Activated naive CD8-positive, alpha-beta T cell treated with anti-CD3 and anti-CD28 coated beads for 36 hours (primary cell): ENCODE results near the gene ASAP2. TPM values are rescaled to one million over a fixed set of nuclear protein-coding genes. Genes with fewer than 3 reads are reported as not detected.

Experiments used
- DNase-seq: peaks from one replicate; pipeline ENCODE4 v3.0.0; 2021
- H3K27ac Mint-ChIP-seq: one replicate; pipeline ENCODE4 v1.8.0; 2022; ENCODE audit warnings: mild to moderate bottlenecking, moderate library complexity, mixed read lengths
- H3K27me3 Mint-ChIP-seq: one replicate; pipeline ENCODE4 v1.8.0; 2022; ENCODE audit warnings: mild to moderate bottlenecking, mixed read lengths
- H3K36me3 Mint-ChIP-seq: one replicate; pipeline ENCODE4 v1.8.0; 2021; ENCODE audit warnings: mild to moderate bottlenecking, mixed read lengths
- H3K4me1 Mint-ChIP-seq: one replicate; pipeline ENCODE4 v1.8.0; 2021; ENCODE audit warnings: mixed read lengths
- H3K4me3 Mint-ChIP-seq: one replicate; pipeline ENCODE4 v1.8.0; 2022; ENCODE audit warnings: mild to moderate bottlenecking, moderate library complexity, mixed read lengths
- H3K9me3 Mint-ChIP-seq: one replicate; pipeline ENCODE4 v1.8.0; 2022; ENCODE audit warnings: mixed read lengths
- total RNA-seq, 2 experiments: library from RNA; stranded (reverse); gene quantifications; one replicate each; pipeline ENCODE4 v1.2.3, GENCODE V29; 2021

The ASAP2 gene
- total RNA-seq, 2 experiments from 2014 or later: 0.04 to 0.12 TPM

DNA sequence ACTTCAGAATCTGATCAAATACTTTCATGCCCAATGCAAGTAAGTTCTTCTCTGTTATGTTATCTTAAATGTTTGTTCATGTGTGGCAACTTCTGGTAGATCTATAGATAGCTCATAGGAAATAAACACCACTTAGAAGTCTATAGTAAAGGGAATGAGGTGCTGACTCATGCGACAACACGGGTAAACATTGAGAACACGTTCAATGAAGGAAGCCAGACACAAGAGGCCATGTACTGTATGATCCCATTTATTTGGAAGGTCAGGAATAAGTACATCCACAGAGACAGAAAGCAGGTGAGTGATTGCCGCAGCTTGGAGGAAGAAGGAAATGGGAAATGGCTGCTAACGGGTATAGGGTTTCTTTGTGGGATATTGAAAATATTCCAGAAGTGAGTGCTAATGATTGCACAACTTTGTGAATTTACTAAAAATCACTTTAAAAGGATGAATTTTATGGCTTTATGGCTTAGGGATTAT is 121.3 kb downstream of the ASAP2 start:
- no peaks in the 10 kb centered on the region for H3K27me3 Mint-ChIP-seq
- H3K4me1 Mint-ChIP-seq: peaks cover 4% of the 10 kb centered on the region
- no peak for DNase-seq
- no peak overlapping the region for H3K27ac Mint-ChIP-seq
- H3K9me3 Mint-ChIP-seq: no peaks in the 10 kb centered on the region
- H3K4me3 Mint-ChIP-seq: no peak overlapping the region
- no peaks in the 10 kb centered on the region for H3K36me3 Mint-ChIP-seq

DNA sequence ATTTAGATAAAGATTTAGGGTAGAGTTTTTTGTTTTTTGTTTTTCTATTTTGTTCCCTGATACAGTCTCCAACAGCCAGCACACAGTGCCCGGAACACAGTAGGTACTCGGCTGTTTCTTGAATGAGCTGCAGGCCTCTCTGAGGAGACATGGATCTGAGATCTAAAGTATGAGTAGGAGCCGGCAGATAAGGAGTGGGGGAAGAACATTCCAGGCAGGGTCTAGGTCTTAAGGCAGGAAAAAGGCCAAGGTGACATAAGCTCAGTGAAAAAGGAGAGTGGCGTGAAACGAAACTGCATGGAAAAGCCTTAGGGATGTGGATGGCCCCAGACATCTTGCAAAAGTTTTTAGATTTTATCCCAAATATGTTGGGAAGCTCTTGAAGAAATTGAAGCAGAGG is 122.3 kb downstream of the ASAP2 start:
- Mint-ChIP-seq H3K9me3 (no peaks in the 10 kb centered on the region), H3K4me1 (peaks cover 4% of the 10 kb centered on the region)

DNA sequence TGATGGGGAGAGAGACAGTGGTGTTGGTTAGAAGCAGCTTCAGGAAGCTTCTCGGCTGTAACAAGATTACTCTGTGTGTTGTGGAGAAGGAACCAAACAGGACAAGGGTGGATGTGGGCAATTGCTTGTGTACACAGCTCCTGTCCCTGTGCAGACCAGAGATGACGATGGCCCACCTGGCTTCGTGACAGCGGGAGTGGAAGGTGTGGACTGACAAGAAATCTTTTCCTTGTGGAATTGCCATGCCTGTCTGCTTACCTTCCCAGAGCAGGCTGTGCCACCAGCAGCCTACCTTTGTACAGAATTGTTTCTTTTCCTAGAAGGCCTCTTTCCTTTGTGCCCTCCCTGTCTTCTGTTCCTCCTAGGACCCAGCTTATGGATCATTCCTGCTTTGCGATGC is 122.9 kb downstream of the ASAP2 start:
- Mint-ChIP-seq H3K27ac (no peak overlapping the region), H3K27me3 (no peaks in the 10 kb centered on the region), H3K9me3 (no peaks in the 10 kb centered on the region), H3K4me1 (peaks cover 4% of the 10 kb centered on the region), H3K4me3 (no peak overlapping the region), H3K36me3 (no peaks in the 10 kb centered on the region)
- DNase-seq: no peak

More for the DNA sequence above, 122.3 kb downstream of the ASAP2 start:
- DNase-seq: no peak
- Mint-ChIP-seq H3K4me3 (no peak overlapping the region), H3K36me3 (no peaks in the 10 kb centered on the region), H3K27ac (no peak overlapping the region), H3K27me3 (no peaks in the 10 kb centered on the region)

DNA sequence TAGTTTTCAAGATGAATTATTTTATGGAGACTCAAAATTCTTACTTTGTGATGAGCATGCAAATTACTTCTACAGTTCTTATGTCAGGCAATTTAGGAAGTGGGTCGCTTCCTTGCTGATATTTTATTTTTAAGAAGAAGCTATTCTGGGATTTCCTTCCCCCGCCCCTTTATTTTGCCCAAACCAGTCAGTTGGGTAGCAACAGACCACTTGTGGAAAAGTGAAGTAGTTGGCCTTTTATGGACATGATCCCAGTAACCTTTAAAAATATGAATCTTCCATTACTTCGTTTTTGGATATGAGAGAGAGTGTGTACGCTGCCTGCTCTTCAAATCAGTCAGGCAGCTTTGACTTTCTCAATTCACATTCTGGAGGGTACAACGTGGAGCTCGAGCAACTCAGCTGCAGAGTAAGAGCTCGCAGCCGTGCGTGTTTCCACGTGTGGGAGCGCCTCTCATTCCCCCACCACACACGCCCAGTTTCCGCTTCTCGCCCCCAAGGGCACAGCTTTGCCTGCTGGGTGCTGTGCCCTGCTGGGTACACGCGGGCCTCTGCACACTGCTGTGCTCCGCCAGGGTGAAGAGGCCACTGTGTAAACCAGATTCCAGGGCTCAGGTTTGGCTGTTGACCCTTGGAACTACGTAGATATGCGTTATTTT is 124.1 kb downstream of the ASAP2 start:
- H3K4me3 Mint-ChIP-seq: no peak overlapping the region
- H3K36me3 Mint-ChIP-seq: no peaks in the 10 kb centered on the region
- DNase-seq: no peak
- H3K9me3 Mint-ChIP-seq: no peaks in the 10 kb centered on the region
- no peaks in the 10 kb centered on the region for H3K27me3 Mint-ChIP-seq
- no peak overlapping the region for H3K27ac Mint-ChIP-seq
- peaks cover 4% of the 10 kb centered on the region for H3K4me1 Mint-ChIP-seq

DNA sequence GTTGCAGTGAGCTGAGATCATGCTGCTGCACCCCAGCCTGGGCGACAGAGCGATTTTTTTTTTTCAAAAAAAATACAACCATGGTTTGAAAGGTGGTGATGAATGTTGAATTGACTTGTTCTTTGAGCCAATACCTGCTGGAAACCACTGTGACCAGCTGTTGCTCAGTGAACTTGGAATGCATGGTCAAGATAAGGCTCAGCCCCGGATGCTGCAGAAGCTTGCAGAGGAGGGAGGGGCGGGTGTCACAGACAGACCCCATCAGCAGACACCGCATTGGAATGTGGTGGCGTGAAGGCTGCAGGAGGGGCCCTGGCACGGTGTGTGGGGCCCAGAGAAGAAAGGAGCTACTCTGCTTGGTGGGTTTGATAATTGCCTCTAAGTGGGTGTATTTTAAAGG is 125.1 kb downstream of the ASAP2 start:
- H3K9me3 Mint-ChIP-seq: no peaks in the 10 kb centered on the region
- DNase-seq: no peak
- H3K36me3 Mint-ChIP-seq: no peaks in the 10 kb centered on the region
- H3K27me3 Mint-ChIP-seq: no peaks in the 10 kb centered on the region
- no peak overlapping the region for H3K27ac Mint-ChIP-seq
- peaks cover 10% of the 10 kb centered on the region for H3K4me1 Mint-ChIP-seq
- no peak overlapping the region for H3K4me3 Mint-ChIP-seq

DNA sequence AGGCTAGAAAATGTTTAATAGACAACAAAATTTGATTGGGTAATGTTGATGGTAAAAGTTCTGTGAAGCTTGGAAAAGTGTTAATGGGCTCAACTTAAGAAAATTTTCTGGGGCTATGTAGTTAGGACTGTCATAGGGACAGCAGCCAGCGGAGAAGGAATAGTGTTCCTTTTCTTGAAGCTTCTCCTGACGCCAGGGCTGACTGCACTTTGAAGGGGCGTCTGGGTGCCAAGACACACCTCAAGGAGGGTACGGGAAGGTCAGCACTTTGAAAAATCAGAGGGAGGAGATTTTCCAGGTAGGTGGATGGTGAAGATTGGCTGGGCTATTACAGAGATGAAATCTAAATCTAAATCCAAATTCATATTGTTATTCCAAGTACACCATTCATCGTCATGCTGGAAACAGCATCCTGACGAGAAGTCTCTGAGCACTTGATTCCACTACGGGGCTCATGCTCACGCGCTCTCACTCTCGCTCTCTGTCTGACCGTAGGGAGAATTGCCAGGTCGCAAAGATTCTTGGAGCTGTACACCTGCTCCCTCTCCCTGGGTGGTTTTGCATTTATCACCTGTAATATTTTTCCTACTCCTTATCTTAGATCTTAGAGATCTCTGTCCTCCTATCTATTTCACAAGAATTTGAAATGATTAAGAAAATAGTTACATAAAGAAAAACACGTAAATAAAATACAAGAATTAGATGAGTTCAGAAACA is 125.7 kb downstream of the ASAP2 start:
- Mint-ChIP-seq H3K36me3 (no peaks in the 10 kb centered on the region), H3K9me3 (no peaks in the 10 kb centered on the region), H3K27ac (no peak overlapping the region), H3K4me1 (peaks cover 11% of the 10 kb centered on the region), H3K4me3 (no peak overlapping the region), H3K27me3 (no peaks in the 10 kb centered on the region)
- no peak for DNase-seq

DNA sequence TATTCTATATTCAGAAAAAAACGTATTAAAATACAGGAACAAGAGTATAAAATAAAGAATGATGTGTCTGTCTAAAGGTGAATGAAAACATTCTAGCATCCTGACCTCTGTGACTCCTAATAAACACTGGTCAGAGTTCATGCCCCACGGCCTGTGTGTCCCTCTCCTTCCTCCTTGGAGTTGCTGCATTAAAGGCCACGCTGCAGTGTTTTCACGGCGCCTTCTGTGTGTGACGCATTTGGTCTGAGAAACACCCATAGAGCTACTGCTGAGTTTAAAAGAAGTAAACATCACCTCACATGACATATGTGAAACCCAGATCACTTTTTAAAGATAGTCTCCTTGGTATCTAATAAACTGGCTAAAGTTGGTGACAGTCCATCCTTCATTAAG is 126.2 kb downstream of the ASAP2 start:
- no peak for DNase-seq
- Mint-ChIP-seq H3K36me3 (no peaks in the 10 kb centered on the region), H3K4me3 (no peak overlapping the region), H3K4me1 (peaks cover 11% of the 10 kb centered on the region), H3K9me3 (no peaks in the 10 kb centered on the region), H3K27ac (no peak overlapping the region), H3K27me3 (no peaks in the 10 kb centered on the region)

DNA sequence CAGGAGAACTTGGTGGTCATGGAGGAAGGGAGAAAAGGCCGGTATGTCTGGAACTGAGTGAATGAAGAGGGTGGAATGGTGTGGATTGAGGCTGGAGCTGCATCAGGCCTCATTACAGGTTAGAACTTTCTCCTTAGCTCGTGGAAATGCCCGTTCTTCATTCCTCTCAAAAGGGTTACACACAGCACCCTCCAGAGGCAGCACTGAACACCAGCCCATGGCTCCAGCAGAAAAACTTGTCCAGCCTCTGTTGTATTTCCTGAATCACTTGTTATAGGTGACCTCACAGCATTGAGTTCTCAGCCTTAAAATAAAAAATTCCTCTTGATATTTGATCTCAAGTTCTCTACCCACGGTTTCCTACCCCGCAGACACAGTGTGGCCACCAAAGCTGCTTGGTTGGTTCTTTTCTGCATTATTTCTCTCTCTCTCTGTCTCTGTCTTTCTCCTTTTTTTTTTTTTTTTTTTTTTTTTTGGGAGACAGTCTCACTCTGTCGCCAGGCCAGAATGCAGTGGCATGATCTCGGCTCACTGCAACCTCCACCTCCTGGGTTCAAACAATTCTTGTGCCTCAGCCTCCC is 127.1 kb downstream of the ASAP2 start:
- no peak overlapping the region for H3K4me3 Mint-ChIP-seq
- no peaks in the 10 kb centered on the region for H3K36me3 Mint-ChIP-seq
- no peaks in the 10 kb centered on the region for H3K27me3 Mint-ChIP-seq
- H3K9me3 Mint-ChIP-seq: no peaks in the 10 kb centered on the region
- DNase-seq: no peak
- no peak overlapping the region for H3K27ac Mint-ChIP-seq
- peaks cover 11% of the 10 kb centered on the region for H3K4me1 Mint-ChIP-seq

DNA sequence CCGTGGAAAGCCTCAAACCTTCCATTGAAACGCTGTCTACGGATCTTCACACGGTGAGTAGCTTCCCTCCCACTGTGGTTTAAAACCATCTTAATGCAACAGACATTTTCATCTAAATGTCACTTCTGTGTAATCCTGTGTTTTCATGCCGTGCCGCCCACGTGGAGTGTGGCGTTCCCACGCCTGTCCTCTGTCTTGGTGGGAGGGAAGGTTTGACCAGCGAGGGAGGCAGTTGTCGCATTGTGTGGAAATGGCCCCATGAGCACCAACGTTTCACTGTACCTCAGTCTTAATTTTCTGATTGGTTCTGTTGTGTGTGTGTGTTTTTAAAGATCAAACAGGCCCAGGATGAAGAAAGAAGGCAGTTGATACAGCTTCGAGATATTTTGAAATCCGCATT is 128.1 kb downstream of the ASAP2 start:
- no peaks in the 10 kb centered on the region for H3K36me3 Mint-ChIP-seq
- H3K27me3 Mint-ChIP-seq: no peaks in the 10 kb centered on the region
- no peak for DNase-seq
- peaks cover 11% of the 10 kb centered on the region for H3K4me1 Mint-ChIP-seq
- H3K4me3 Mint-ChIP-seq: no peak overlapping the region
- no peak overlapping the region for H3K27ac Mint-ChIP-seq
- H3K9me3 Mint-ChIP-seq: no peaks in the 10 kb centered on the region

DNA sequence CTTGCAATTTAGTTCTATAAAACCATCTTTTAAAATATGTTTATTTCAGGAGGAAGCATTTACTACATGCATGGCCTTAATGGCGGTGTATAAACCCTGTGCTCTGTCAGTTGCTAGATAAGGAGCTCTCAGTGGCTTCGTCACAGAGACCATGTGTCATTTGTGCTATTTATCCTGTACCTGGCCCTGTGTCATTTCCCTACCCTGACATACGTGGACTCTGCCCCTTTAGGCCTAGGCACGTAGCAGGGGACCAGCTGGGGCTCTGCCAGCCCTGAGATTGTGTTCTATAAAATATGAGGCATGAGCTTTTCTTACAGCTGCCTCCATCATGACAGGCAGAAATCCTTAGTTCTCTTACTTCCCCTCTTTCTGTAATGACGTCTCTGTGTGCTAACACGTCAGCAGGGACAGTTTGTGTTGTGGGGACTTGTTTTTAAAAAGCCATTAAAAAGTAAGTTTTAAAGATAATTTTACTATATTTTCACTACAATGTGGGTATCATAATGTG is 128.8 kb downstream of the ASAP2 start:
- Mint-ChIP-seq H3K9me3 (no peaks in the 10 kb centered on the region), H3K4me3 (no peak overlapping the region), H3K27me3 (no peaks in the 10 kb centered on the region), H3K27ac (no peak overlapping the region), H3K36me3 (no peaks in the 10 kb centered on the region), H3K4me1 (peaks cover 8% of the 10 kb centered on the region)
- no peak for DNase-seq

DNA sequence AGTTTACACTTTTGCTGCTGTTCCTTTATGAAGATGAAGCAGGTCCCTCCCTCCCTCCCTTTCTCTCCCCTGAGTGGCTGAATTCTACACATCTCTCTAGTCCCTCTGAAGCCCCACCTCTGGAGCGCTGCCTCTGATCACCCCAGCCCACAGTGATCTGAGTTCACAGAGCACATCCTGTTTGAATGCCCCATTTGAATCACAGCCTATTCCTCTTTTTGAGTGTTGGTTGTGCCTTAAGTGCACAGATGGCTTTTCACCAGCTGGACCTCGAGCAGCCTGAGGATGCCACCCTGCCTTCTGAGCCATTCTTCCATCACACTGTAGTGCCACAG is 129.6 kb downstream of the ASAP2 start:
- Mint-ChIP-seq H3K27me3 (no peaks in the 10 kb centered on the region), H3K9me3 (no peaks in the 10 kb centered on the region), H3K4me3 (no peak overlapping the region), H3K4me1 (peaks cover 7% of the 10 kb centered on the region), H3K27ac (no peak overlapping the region), H3K36me3 (no peaks in the 10 kb centered on the region)
- peak; percentile 10 for DNase-seq

DNA sequence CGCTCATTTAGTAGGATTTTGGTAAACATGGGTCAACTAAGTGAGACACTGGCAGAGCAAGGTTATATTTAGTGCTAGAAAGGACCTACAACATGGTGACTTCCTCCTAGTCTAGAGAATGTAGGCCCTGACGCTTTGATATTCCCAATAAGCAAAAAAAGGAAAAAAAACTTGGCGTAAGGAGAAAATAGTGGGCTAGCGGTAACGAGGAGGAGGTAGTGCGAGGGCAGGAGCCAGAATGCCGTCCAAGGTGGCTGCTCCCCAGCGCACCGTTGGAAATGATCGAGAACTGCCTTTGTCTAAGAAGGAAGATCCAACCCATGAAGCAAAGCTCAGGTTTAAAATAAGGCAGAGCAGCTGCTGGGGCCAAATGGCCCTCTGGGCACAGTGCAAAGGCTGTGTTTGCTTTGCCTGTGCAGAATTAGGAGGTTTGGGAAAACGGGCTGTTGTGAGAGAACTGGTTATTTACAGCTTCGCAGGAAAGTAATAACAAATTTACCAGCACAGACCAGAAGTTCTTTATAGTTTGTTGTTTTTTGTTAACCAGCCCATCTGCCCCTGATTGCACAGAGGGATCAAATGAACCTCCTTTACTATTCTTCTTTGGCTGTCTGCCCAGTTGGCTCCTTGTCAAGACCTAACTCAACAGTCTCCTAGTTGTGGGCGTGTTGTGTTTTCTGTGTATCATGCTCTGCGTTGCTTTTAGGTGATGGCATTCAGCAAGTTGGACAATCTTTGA is 130.1 kb downstream of the ASAP2 start:
- no peaks in the 10 kb centered on the region for H3K27me3 Mint-ChIP-seq
- H3K9me3 Mint-ChIP-seq: no peaks in the 10 kb centered on the region
- H3K4me3 Mint-ChIP-seq: no peak overlapping the region
- H3K36me3 Mint-ChIP-seq: no peaks in the 10 kb centered on the region
- no peak overlapping the region for H3K27ac Mint-ChIP-seq
- peaks cover 7% of the 10 kb centered on the region for H3K4me1 Mint-ChIP-seq
- no peak for DNase-seq

DNA sequence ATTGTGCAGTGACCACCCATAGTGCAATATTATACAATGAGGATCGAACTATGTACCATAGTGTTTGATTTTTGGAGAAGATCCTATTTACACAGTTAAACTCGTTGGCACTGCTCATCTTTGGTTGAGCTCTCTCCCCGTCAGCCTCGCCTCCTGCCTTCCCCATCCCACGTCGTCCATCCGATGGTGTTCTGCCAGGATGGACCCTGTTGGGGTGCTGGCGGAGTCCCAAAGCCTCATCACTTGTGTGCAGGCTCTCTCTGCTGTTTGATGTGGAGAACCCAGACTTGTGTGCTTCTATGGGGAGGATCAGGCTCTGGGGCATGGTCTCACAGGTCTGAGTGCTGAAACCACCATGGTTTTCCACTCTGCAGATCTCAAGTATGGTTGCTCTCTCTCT is 131.3 kb downstream of the ASAP2 start:
- no peak for DNase-seq
- Mint-ChIP-seq H3K4me3 (no peak overlapping the region), H3K36me3 (no peaks in the 10 kb centered on the region), H3K9me3 (no peaks in the 10 kb centered on the region), H3K27me3 (no peaks in the 10 kb centered on the region), H3K4me1 (peaks cover 7% of the 10 kb centered on the region), H3K27ac (no peak overlapping the region)

DNA sequence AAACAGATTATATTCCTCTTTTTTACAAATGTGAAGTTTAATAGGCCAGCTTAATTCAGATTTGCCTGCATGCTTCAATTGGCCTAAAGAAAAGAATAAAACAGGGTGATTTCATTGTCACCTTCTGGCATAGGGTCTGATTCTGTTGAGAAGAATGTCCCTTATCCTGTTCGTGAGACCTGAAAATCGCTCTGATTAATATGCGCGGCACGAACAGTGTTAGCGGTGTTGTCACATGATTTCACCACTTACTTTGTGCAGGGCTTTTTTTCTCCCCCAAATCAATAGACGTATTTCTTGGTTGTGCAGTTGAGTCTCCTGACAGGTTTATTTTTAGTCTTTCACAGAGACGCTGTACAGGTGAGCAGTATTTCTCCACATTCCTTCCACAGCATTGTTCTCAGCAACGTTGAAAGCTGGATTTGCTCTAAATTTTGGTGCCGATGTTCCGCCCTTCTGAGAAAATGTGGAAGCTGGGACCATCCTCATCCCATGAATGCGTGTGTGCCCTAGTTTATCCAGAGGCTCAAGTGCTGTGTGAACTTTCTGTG is 134.8 kb downstream of the ASAP2 start:
- no peak overlapping the region for H3K4me3 Mint-ChIP-seq
- H3K27me3 Mint-ChIP-seq: no peaks in the 10 kb centered on the region
- no peaks in the 10 kb centered on the region for H3K36me3 Mint-ChIP-seq
- H3K9me3 Mint-ChIP-seq: no peaks in the 10 kb centered on the region
- no peak overlapping the region for H3K27ac Mint-ChIP-seq
- DNase-seq: no peak
- peaks cover 4% of the 10 kb centered on the region for H3K4me1 Mint-ChIP-seq

DNA sequence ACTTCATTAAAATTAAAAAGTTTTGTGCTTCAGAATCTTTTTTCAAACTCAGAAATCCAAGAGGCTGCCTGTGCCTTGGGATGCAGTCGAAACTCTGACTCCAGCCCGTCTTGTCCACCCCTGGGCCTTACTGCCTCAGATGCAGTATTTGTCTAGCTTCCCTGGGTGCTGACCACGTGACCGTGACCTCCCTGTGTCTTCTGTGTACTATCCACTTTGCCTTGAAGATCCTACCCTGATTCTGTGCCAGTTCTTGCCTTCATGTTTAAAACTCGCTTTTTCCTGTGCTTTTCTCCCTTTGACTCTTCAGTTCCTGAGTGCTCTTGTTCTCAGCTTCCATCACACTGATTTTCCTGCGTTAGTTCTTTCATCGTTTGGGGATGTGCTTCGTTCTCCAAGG is 136.0 kb downstream of the ASAP2 start:
- Mint-ChIP-seq H3K27ac (no peak overlapping the region), H3K4me3 (no peak overlapping the region), H3K27me3 (no peaks in the 10 kb centered on the region), H3K4me1 (no peaks in the 10 kb centered on the region), H3K36me3 (no peaks in the 10 kb centered on the region), H3K9me3 (no peaks in the 10 kb centered on the region)
- no peak for DNase-seq
